ENCODE measurements around the gene SYCE3. TPM values are rescaled to one million over a fixed set of nuclear protein-coding genes. Genes with fewer than 3 reads are reported as not detected.

The SYCE3 gene
- total RNA-seq (ENCODE audit: low replicate concordance): not detected in 2 replicates
- long read RNA-seq: 0 reads

GRCh38 chr22:50562523-50563412 is at the start of gene SYCE3:
Gene SYCE3 (minus strand): TSS chr22:50562919. CDS start chr22:50556405, 6,514 bp downstream.
- H3K9me3 Mint-ChIP-seq: no peaks in the 10 kb centered on the region
- H3K4me3 Mint-ChIP-seq: peak within 1 kb of the TSS; percentile 97
- peak; percentile 98 for DNase-seq (ENCODE audit: extremely low spot score, unreplicated experiment)
- H3K36me3 Mint-ChIP-seq: no peaks in the 10 kb centered on the region
- peaks cover 28% of the 10 kb centered on the region for H3K27me3 Mint-ChIP-seq
- peak within 1 kb of the TSS; percentile 87 for H3K27ac Mint-ChIP-seq
- peaks cover 12% of the 10 kb centered on the region for H3K4me1 Mint-ChIP-seq (ENCODE audit: unreplicated experiment)
- TF ChIP-seq CTCF (conservative IDR thresholded peaks at IDR 0.05): peak; percentile 99

GRCh38 chr22:50612168-50612527 is 49.4 kb upstream of the SYCE3 start:
- TF ChIP-seq CTCF (conservative IDR thresholded peaks at IDR 0.05): no peak
- no peaks in the 10 kb centered on the region for H3K9me3 Mint-ChIP-seq
- H3K27me3 Mint-ChIP-seq: peaks cover 8% of the 10 kb centered on the region
- peaks cover 5% of the 10 kb centered on the region for H3K4me1 Mint-ChIP-seq (ENCODE audit: unreplicated experiment)
- H3K4me3 Mint-ChIP-seq: no peak overlapping the region
- H3K36me3 Mint-ChIP-seq: no peaks in the 10 kb centered on the region
- DNase-seq (ENCODE audit: extremely low spot score, unreplicated experiment): no peak
- H3K27ac Mint-ChIP-seq: no peak overlapping the region

- no peak for DNase-seq (ENCODE audit: extremely low spot score, unreplicated experiment)
- peaks cover 8% of the 10 kb centered on the region for H3K27me3 Mint-ChIP-seq
- H3K27ac Mint-ChIP-seq: no peak overlapping the region
- H3K36me3 Mint-ChIP-seq: no peaks in the 10 kb centered on the region
- no peak overlapping the region for H3K4me3 Mint-ChIP-seq
- H3K4me1 Mint-ChIP-seq (ENCODE audit: unreplicated experiment): peaks cover 5% of the 10 kb centered on the region
- no peaks in the 10 kb centered on the region for H3K9me3 Mint-ChIP-seq
- no peak for TF ChIP-seq CTCF (conservative IDR thresholded peaks at IDR 0.05)
These were observed 48.8 kb upstream of the SYCE3 start for GRCh38 chr22:50611341-50612060.

- DNase-seq (ENCODE audit: extremely low spot score, unreplicated experiment): no peak
- Mint-ChIP-seq H3K36me3 (no peaks in the 10 kb centered on the region), H3K4me1 (ENCODE audit: unreplicated experiment) (peaks cover 5% of the 10 kb centered on the region), H3K27ac (no peak overlapping the region), H3K4me3 (no peak overlapping the region), H3K27me3 (peaks cover 6% of the 10 kb centered on the region), H3K9me3 (no peaks in the 10 kb centered on the region)
- TF ChIP-seq CTCF (conservative IDR thresholded peaks at IDR 0.05): no peak
These were observed 47.9 kb upstream of the SYCE3 start for GRCh38 chr22:50610581-50610980.

- H3K27ac Mint-ChIP-seq: no peak overlapping the region
- no peaks in the 10 kb centered on the region for H3K36me3 Mint-ChIP-seq
- TF ChIP-seq CTCF (conservative IDR thresholded peaks at IDR 0.05): no peak
- peaks cover 4% of the 10 kb centered on the region for H3K27me3 Mint-ChIP-seq
- H3K9me3 Mint-ChIP-seq: no peaks in the 10 kb centered on the region
- peaks cover 5% of the 10 kb centered on the region for H3K4me1 Mint-ChIP-seq (ENCODE audit: unreplicated experiment)
- H3K4me3 Mint-ChIP-seq: no peak overlapping the region
- no peak for DNase-seq (ENCODE audit: extremely low spot score, unreplicated experiment)
These were observed 47.3 kb upstream of the SYCE3 start for GRCh38 chr22:50610041-50610451.

All from type B pancreatic cell (in vitro differentiated cells).